ENCODE data around the gene RFTN1.

- TF ChIP-seq CTCF (conservative IDR thresholded peaks at IDR 0.05 in 1 of 2, IDR thresholded peaks at IDR 0.05 in 1 of 2; ENCODE audit: low read depth in 1 of 2, low read length in 2 of 2) (no peak), EZH2 (IDR thresholded peaks at IDR 0.05; ENCODE audit: low read length, missing control alignments) (no peak)
Observed at GRCh38 chr3:16289144-16289889, 224.2 kb downstream of the RFTN1 start.
